Liver (tissue), 9 donors: ENCODE data around the gene CSF2RB. TPM values are rescaled to one million over a fixed set of nuclear protein-coding genes. Genes with fewer than 3 reads are reported as not detected.

Experiments
- DNase-seq: peaks from one replicate; pipeline ENCODE4 v3.0.0-alpha.2; 2017; ENCODE audit warnings: low spot score
- H3K27ac ChIP-seq, 2 donors: one replicate each; pipeline ENCODE4 v1.7.0; 2013; ENCODE audit warnings: inconsistent platforms in 2 of 2, low read length in 2 of 2, control low read depth in 1 of 2, low read depth in 1 of 2, mild to moderate bottlenecking in 1 of 2
- H3K27me3 ChIP-seq, 4 donors: one replicate each; pipeline versions ENCODE4 v1.6.1 to v1.7.0; 2013; ENCODE audit warnings: low read length in 3 of 4, inconsistent platforms in 1 of 4, mild to moderate bottlenecking in 1 of 4, moderate library complexity in 1 of 4; ENCODE audit not compliant: control insufficient read depth in 4 of 4, insufficient read depth in 4 of 4
- H3K36me3 ChIP-seq, 4 donors: one replicate each; pipeline versions ENCODE4 v1.6.1 to v1.7.0; 2013; ENCODE audit warnings: low read length in 3 of 4, mild to moderate bottlenecking in 3 of 4, low read depth in 1 of 4, moderate library complexity in 1 of 4; ENCODE audit not compliant: control insufficient read depth in 4 of 4, insufficient read depth in 3 of 4
- H3K4me1 ChIP-seq, 4 donors: one replicate each; pipeline versions ENCODE4 v1.6.1 to v1.7.0; 2013; ENCODE audit warnings: low read length in 3 of 4, mild to moderate bottlenecking in 3 of 4, moderate library complexity in 1 of 4; ENCODE audit not compliant: control insufficient read depth in 4 of 4, insufficient read depth in 4 of 4
- H3K4me3 ChIP-seq, 3 donors: one replicate each; pipeline versions ENCODE4 v1.6.1 to v1.7.0; 2013; ENCODE audit warnings: low read length in 3 of 3, control low read depth in 1 of 3, low read depth in 1 of 3, mild to moderate bottlenecking in 1 of 3
- H3K9ac ChIP-seq, 2 donors: one replicate each; pipeline ENCODE4 v1.7.0; 2013; ENCODE audit warnings: low read length in 2 of 2, mild to moderate bottlenecking in 2 of 2, moderate library complexity in 2 of 2, control low read depth in 1 of 2, low read depth in 1 of 2
- H3K9me3 ChIP-seq, 4 donors: one replicate each; pipeline versions ENCODE4 v1.6.1 to v1.7.0; 2013; ENCODE audit warnings: low read length in 3 of 4; ENCODE audit not compliant: control insufficient read depth in 4 of 4
- EGR1 ChIP-seq, 2 donors: IDR thresholded peaks; 2 replicates each; pipeline ENCODE4 v1.6.1; 2016 to 2018; ENCODE audit warnings: antibody characterized with exemption in 2 of 2, low read depth in 2 of 2
- FOXA1 ChIP-seq: IDR thresholded peaks from 2 replicates; pipeline ENCODE4 v1.6.1; 2016; ENCODE audit warnings: antibody characterized with exemption
- GABPA ChIP-seq, 2 donors: IDR thresholded peaks in 1 of 2; conservative IDR thresholded peaks in 1 of 2; 2 replicates each; pipeline ENCODE4 v1.6.1; 2016; ENCODE audit warnings: antibody characterized with exemption in 2 of 2, mild to moderate bottlenecking in 1 of 2, moderate library complexity in 1 of 2
- HNF4A ChIP-seq, 2 donors: conservative IDR thresholded peaks; 2 replicates each; pipeline ENCODE4 v1.6.1; 2016; ENCODE audit warnings: antibody characterized with exemption in 2 of 2, mild to moderate bottlenecking in 2 of 2
- HNF4G ChIP-seq: IDR thresholded peaks from 2 replicates; pipeline ENCODE4 v1.6.1; 2016; ENCODE audit warnings: antibody characterized with exemption
- JUND ChIP-seq, 2 donors: IDR thresholded peaks; 2 replicates each; pipeline ENCODE4 v1.6.1; 2016; ENCODE audit warnings: antibody characterized with exemption in 2 of 2
- MAX ChIP-seq: IDR thresholded peaks from 2 replicates; pipeline ENCODE4 v1.6.1; 2016; ENCODE audit warnings: antibody characterized with exemption
- NR2F2 ChIP-seq: IDR thresholded peaks from 2 replicates; pipeline ENCODE4 v1.6.1; 2016; ENCODE audit warnings: antibody characterized with exemption
- RAD21 ChIP-seq, 2 donors: IDR thresholded peaks; 2 replicates each; pipeline ENCODE4 v1.6.1; 2016; ENCODE audit warnings: antibody characterized with exemption in 2 of 2, mild to moderate bottlenecking in 2 of 2
- REST ChIP-seq: IDR thresholded peaks from 2 replicates; pipeline ENCODE4 v1.6.1; 2016; ENCODE audit warnings: antibody characterized with exemption, mild to moderate bottlenecking
- SP1 ChIP-seq: IDR thresholded peaks from 2 replicates; pipeline ENCODE4 v1.6.1; 2018; ENCODE audit warnings: antibody characterized with exemption, mild to moderate bottlenecking
- TAF1 ChIP-seq: conservative IDR thresholded peaks from 2 replicates; pipeline ENCODE4 v1.6.1; 2016; ENCODE audit warnings: antibody characterized with exemption, mild to moderate bottlenecking
- YY1 ChIP-seq: IDR thresholded peaks from 2 replicates; pipeline ENCODE4 v1.6.1; 2016; ENCODE audit warnings: antibody characterized with exemption, mild to moderate bottlenecking
- ZBTB33 ChIP-seq: IDR thresholded peaks from 2 replicates; pipeline ENCODE4 v1.6.1; 2016; ENCODE audit warnings: antibody characterized with exemption
- WGBS: extraction: QIAGEN DNeasy Blood & Tissue Kit; methylation state at CpG from one replicate; pipeline ENCODE4 v1.1.7; 2013; 5-methylcytosine and 5-hydroxymethylcytosine counted together
- polyA plus RNA-seq, 2 donors: library from polyadenylated mRNA; stranded (reverse) in 1 of 2; unstranded in 1 of 2; fragments of 200-250 nt in 1 of 2; fragments of >200 nt in 1 of 2; fragmentation: Nextera tagmentation in 1 of 2; extraction: Ambion mirVana in 1 of 2; gene quantifications; one replicate each; pipeline versions ENCODE4 v1.2.1 to v1.2.3, GENCODE V29; 2013 to 2015
- total RNA-seq, 2 donors: library from RNA; depleted of rRNA; stranded (reverse); fragments of >200 nt; gene quantifications; one replicate each; pipeline ENCODE4 v1.2.3, GENCODE V29; 2014
- TF ChIP-seq, protein P1 (sequence below): IDR thresholded peaks from 2 replicates; pipeline ENCODE4 v1.6.1; 2016; ENCODE audit warnings: antibody characterized with exemption
- donor health status: healthy.
- donor health status: healthy.
- donor health status: healthy.
- donor health status: healthy.
- donor health status: healthy.

Gene CSF2RB
- total and polyA plus RNA-seq, 4 donors = 0.72 to 10.5 (median 2.3) TPM

DNA sequence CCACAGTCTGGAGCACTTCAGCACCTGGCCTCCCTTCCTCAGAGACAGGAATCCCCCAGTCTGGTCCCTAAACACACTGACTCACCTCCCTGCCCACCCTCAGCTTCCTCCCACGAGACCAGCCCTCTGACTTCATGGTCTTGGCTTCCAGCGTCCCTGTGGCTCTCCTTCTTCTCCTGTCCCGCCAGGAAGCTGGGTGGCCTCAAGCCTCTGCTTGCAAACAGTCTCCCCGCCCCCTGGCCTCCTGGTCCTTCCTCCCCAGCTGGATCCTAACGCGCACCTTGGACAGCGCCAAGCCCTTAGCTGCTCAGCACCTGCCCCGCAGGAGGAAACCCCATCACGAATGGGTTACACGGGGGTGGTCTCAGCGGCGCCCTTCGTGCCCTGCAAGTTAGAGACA, 48.1 kb upstream of the CSF2RB start:
- H3K4me3 ChIP-seq = no peak overlapping the region
- no peak for DNase-seq
- H3K27me3 ChIP-seq = peaks cover 0 to 2% (median 0%) of the 10 kb centered on the region in 4 donors
- no peaks in the 10 kb centered on the region for H3K9me3 ChIP-seq
- 37% methylated on average over 13 of the region's 13 CpGs for WGBS
- H3K9ac ChIP-seq = no peak overlapping the region
- TF ChIP-seq NR2F2 = no peak
- no peak for TF ChIP-seq REST
- no peak for TF ChIP-seq FOXA1
- TF ChIP-seq JUND (IDR thresholded peaks at IDR 0.05) = no peak
- H3K27ac ChIP-seq = no peak overlapping the region
- H3K36me3 ChIP-seq = no peaks in the 10 kb centered on the region
- no peaks in the 10 kb centered on the region for H3K4me1 ChIP-seq

DNA sequence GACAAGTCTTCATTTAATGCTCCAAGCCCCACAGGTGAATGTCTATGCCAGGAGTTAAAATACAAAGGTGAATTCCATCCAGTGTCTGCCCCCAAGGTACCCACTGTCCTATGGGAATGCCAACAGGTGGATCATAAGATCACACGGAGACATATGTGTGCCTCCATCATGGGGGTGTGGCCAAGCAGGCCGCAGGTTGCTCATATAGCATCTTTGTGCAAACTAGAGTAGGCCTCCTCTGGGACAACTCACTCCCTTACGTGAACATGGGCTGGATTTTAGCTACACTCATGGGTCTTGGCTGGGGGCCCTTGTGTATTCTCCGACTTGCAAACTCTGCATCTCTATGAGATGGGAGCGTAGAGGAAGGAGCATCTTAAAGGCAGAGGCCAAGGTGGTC, 45.7 kb upstream of the CSF2RB start:
- Histone ChIP-seq H3K36me3 (no peaks in the 10 kb centered on the region), H3K9me3 (no peaks in the 10 kb centered on the region), H3K4me1 (no peaks in the 10 kb centered on the region), H3K4me3 (no peak overlapping the region), H3K9ac (no peak overlapping the region), H3K27ac (no peak overlapping the region), H3K27me3 (peaks cover 0 to 2% (median 0%) of the 10 kb centered on the region in 4 donors)
- DNase-seq = no peak
- TF ChIP-seq RAD21 (IDR thresholded peaks at IDR 0.05) (no peak), YY1 (no peak), NR2F2 (no peak), GABPA (IDR thresholded peaks at IDR 0.05 in 1 of 2, conservative IDR thresholded peaks at IDR 0.05 in 1 of 2) (no peak), SP1 (no peak), TAF1 (no peak), HNF4G (no peak), MAX (no peak), HNF4A (conservative IDR thresholded peaks at IDR 0.05) (no peak), ZBTB33 (no peak)
- WGBS = 86% methylated on average over 5 of the region's 5 CpGs

DNA sequence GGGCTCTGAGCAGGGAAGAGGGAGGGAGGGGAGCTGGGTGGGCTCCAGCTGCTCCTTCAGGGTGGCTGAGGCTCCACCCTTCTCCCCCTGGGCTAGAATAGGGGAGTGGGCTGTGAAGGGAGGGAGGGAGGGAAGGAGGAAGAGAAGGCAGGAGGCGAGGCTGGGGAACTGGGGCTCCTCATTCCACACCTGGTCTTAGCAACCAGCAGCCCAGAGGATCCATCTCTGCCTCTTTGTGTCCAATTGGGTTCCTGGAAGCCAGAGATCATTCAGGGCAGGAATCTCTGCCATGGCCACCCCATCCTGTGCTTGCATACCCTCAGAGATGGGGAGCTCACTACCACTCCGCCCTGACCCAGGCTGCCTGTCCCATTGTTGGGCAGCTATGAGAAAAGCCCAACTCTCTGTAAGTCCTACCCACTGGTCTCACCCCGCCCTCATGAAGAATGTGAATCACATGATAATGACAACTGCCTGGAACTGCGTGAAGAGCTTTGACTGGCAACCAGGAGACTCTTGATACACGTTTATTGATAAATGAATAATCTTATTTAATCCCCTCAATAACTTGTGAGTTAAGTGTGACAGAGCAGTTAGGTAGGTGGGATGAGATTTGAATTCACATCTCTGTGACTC, 44.8 kb upstream of the CSF2RB start:
- Histone ChIP-seq H3K9me3 (no peaks in the 10 kb centered on the region), H3K9ac (no peak overlapping the region), H3K4me3 (no peak overlapping the region), H3K4me1 (peaks cover 3 to 6% (median 6%) of the 10 kb centered on the region in 4 donors), H3K27me3 (peaks cover 0 to 2% (median 0%) of the 10 kb centered on the region in 4 donors), H3K27ac (no peak overlapping the region), H3K36me3 (no peaks in the 10 kb centered on the region)
- TF ChIP-seq, protein P1, sequence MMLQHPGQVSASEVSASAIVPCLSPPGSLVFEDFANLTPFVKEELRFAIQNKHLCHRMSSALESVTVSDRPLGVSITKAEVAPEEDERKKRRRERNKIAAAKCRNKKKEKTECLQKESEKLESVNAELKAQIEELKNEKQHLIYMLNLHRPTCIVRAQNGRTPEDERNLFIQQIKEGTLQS = no peak
- TF ChIP-seq EGR1 (IDR thresholded peaks at IDR 0.05; ENCODE audit: low read depth in 2 of 2) = no peak
- no peak for TF ChIP-seq TAF1
- WGBS = 67% methylated on average over 5 of the region's 5 CpGs
- no peak for DNase-seq
